ENCODE data around the gene APLNR.

The APLNR gene

GRCh38 chr11:57260937-57261783, 24.1 kb upstream of the APLNR start:
- no peak overlapping the region for H3K23ac ChIP-seq (ENCODE audit: low read length)
- no peak overlapping the region for H2AK5ac ChIP-seq (ENCODE audit: low read length)
- H3K56ac ChIP-seq (ENCODE audit: low read length), result no peak overlapping the region
- no peak overlapping the region for H3K4me2 ChIP-seq (ENCODE audit: low read length)
- DNase-seq, result no peak
- no peaks in the 10 kb centered on the region for H3K79me1 ChIP-seq (ENCODE audit: low read length)
- no peaks in the 10 kb centered on the region for H3K36me3 ChIP-seq (ENCODE audit: control insufficient read depth, insufficient read depth, low read length)
- no peak overlapping the region for H3K9ac ChIP-seq (ENCODE audit: low read length)
- no peak overlapping the region for H2BK15ac ChIP-seq (replicated peaks; ENCODE audit: low read depth)
- H4K5ac ChIP-seq (ENCODE audit: low read length), result no peak overlapping the region
- H4K8ac ChIP-seq (ENCODE audit: low read depth, low read length), result no peak overlapping the region
- no peak overlapping the region for H3K27ac ChIP-seq (ENCODE audit: low read depth, low read length)
- no peak overlapping the region for H3K4ac ChIP-seq (ENCODE audit: low read depth, low read length)
- no peak overlapping the region for H3K4me3 ChIP-seq (ENCODE audit: low read length)
- no peaks in the 10 kb centered on the region for H3K79me2 ChIP-seq (ENCODE audit: control insufficient read depth, insufficient read depth, low read length)
- no peaks in the 10 kb centered on the region for H3K4me1 ChIP-seq (ENCODE audit: control insufficient read depth, low read depth, low read length)
- no peak overlapping the region for H3K18ac ChIP-seq (ENCODE audit: low read length)
- 100% methylated on average over 2 of the region's 5 CpGs for WGBS (ENCODE audit: extremely low coverage, insufficient coverage, low lambda C conversion rate)
- no peaks in the 10 kb centered on the region for H3K27me3 ChIP-seq (ENCODE audit: insufficient read depth, low read length, poor library complexity)
- H2BK5ac ChIP-seq (ENCODE audit: low read length), result no peak overlapping the region
- H2BK120ac ChIP-seq (ENCODE audit: low read depth, low read length), result no peak overlapping the region

GRCh38 chr11:57256119-57256518, 19.1 kb upstream of the APLNR start:
- no peak overlapping the region for H3K18ac ChIP-seq (ENCODE audit: low read length)
- no peak overlapping the region for H3K4me3 ChIP-seq (ENCODE audit: low read length)
- H3K36me3 ChIP-seq (ENCODE audit: control insufficient read depth, insufficient read depth, low read length), result no peaks in the 10 kb centered on the region
- no peak overlapping the region for H3K4ac ChIP-seq (ENCODE audit: low read depth, low read length)
- no peak overlapping the region for H3K27ac ChIP-seq (ENCODE audit: low read depth, low read length)
- H3K4me2 ChIP-seq (ENCODE audit: low read length), result no peak overlapping the region
- H3K56ac ChIP-seq (ENCODE audit: low read length), result no peak overlapping the region
- H3K23ac ChIP-seq (ENCODE audit: low read length), result no peak overlapping the region
- H4K8ac ChIP-seq (ENCODE audit: low read depth, low read length), result no peak overlapping the region
- no peaks in the 10 kb centered on the region for H3K4me1 ChIP-seq (ENCODE audit: control insufficient read depth, low read depth, low read length)
- H2BK15ac ChIP-seq (replicated peaks; ENCODE audit: low read depth), result no peak overlapping the region
- H3K79me2 ChIP-seq (ENCODE audit: control insufficient read depth, insufficient read depth, low read length), result no peaks in the 10 kb centered on the region
- H3K27me3 ChIP-seq (ENCODE audit: insufficient read depth, low read length, poor library complexity), result no peaks in the 10 kb centered on the region
- no peak overlapping the region for H2BK5ac ChIP-seq (ENCODE audit: low read length)
- H4K5ac ChIP-seq (ENCODE audit: low read length), result no peak overlapping the region
- no peak overlapping the region for H2BK120ac ChIP-seq (ENCODE audit: low read depth, low read length)
- H3K9ac ChIP-seq (ENCODE audit: low read length), result no peak overlapping the region
- DNase-seq, result no peak
- no peaks in the 10 kb centered on the region for H3K79me1 ChIP-seq (ENCODE audit: low read length)
- H2AK5ac ChIP-seq (ENCODE audit: low read length), result no peak overlapping the region

- H2BK15ac ChIP-seq (replicated peaks; ENCODE audit: low read depth), result no peak overlapping the region
- H2BK120ac ChIP-seq (ENCODE audit: low read depth, low read length), result no peak overlapping the region
- H3K4me3 ChIP-seq (ENCODE audit: low read length), result no peak overlapping the region
- H3K4me1 ChIP-seq (ENCODE audit: control insufficient read depth, low read depth, low read length), result no peaks in the 10 kb centered on the region
- H3K9ac ChIP-seq (ENCODE audit: low read length), result no peak overlapping the region
- H3K36me3 ChIP-seq (ENCODE audit: control insufficient read depth, insufficient read depth, low read length), result no peaks in the 10 kb centered on the region
- H3K23ac ChIP-seq (ENCODE audit: low read length), result no peak overlapping the region
- no peak overlapping the region for H3K56ac ChIP-seq (ENCODE audit: low read length)
- no peak overlapping the region for H3K4me2 ChIP-seq (ENCODE audit: low read length)
- WGBS (ENCODE audit: extremely low coverage, insufficient coverage, low lambda C conversion rate), result no CpG with 5 or more reads among the region's 1 CpG
- no peak overlapping the region for H3K4ac ChIP-seq (ENCODE audit: low read depth, low read length)
- no peaks in the 10 kb centered on the region for H3K27me3 ChIP-seq (ENCODE audit: insufficient read depth, low read length, poor library complexity)
- no peak overlapping the region for H2BK5ac ChIP-seq (ENCODE audit: low read length)
- H4K8ac ChIP-seq (ENCODE audit: low read depth, low read length), result no peak overlapping the region
- H4K5ac ChIP-seq (ENCODE audit: low read length), result no peak overlapping the region
- H2AK5ac ChIP-seq (ENCODE audit: low read length), result no peak overlapping the region
- H3K27ac ChIP-seq (ENCODE audit: low read depth, low read length), result no peak overlapping the region
- no peaks in the 10 kb centered on the region for H3K79me2 ChIP-seq (ENCODE audit: control insufficient read depth, insufficient read depth, low read length)
- H3K79me1 ChIP-seq (ENCODE audit: low read length), result no peaks in the 10 kb centered on the region
- no peak overlapping the region for H3K18ac ChIP-seq (ENCODE audit: low read length)
- DNase-seq, result no peak
Observed at GRCh38 chr11:57255618-57256017, 18.6 kb upstream of the APLNR start.

- no peak overlapping the region for H2AK5ac ChIP-seq (ENCODE audit: low read length)
- no peak overlapping the region for H3K23ac ChIP-seq (ENCODE audit: low read length)
- no peak for DNase-seq
- no peak overlapping the region for H3K18ac ChIP-seq (ENCODE audit: low read length)
- H3K4me1 ChIP-seq (ENCODE audit: control insufficient read depth, low read depth, low read length), result no peaks in the 10 kb centered on the region
- no peak overlapping the region for H3K4me3 ChIP-seq (ENCODE audit: low read length)
- H3K79me1 ChIP-seq (ENCODE audit: low read length), result no peaks in the 10 kb centered on the region
- H3K27me3 ChIP-seq (ENCODE audit: insufficient read depth, low read length, poor library complexity), result no peaks in the 10 kb centered on the region
- no peaks in the 10 kb centered on the region for H3K79me2 ChIP-seq (ENCODE audit: control insufficient read depth, insufficient read depth, low read length)
- no peak overlapping the region for H3K56ac ChIP-seq (ENCODE audit: low read length)
- no peak overlapping the region for H2BK15ac ChIP-seq (replicated peaks; ENCODE audit: low read depth)
- no peak overlapping the region for H2BK120ac ChIP-seq (ENCODE audit: low read depth, low read length)
- H3K27ac ChIP-seq (ENCODE audit: low read depth, low read length), result no peak overlapping the region
- no peak overlapping the region for H3K4ac ChIP-seq (ENCODE audit: low read depth, low read length)
- H3K4me2 ChIP-seq (ENCODE audit: low read length), result no peak overlapping the region
- H3K36me3 ChIP-seq (ENCODE audit: control insufficient read depth, insufficient read depth, low read length), result no peaks in the 10 kb centered on the region
- H4K5ac ChIP-seq (ENCODE audit: low read length), result no peak overlapping the region
- H3K9ac ChIP-seq (ENCODE audit: low read length), result no peak overlapping the region
- no peak overlapping the region for H4K8ac ChIP-seq (ENCODE audit: low read depth, low read length)
- no peak overlapping the region for H2BK5ac ChIP-seq (ENCODE audit: low read length)
Observed at GRCh38 chr11:57254631-57255030, 17.6 kb upstream of the APLNR start.

- Histone ChIP-seq H3K27me3 (ENCODE audit: insufficient read depth, low read length, poor library complexity) (no peaks in the 10 kb centered on the region), H2BK15ac (replicated peaks; ENCODE audit: low read depth) (no peak overlapping the region), H4K5ac (ENCODE audit: low read length) (no peak overlapping the region), H3K79me1 (ENCODE audit: low read length) (no peaks in the 10 kb centered on the region), H4K8ac (ENCODE audit: low read depth, low read length) (no peak overlapping the region), H3K56ac (ENCODE audit: low read length) (no peak overlapping the region), H3K4me2 (ENCODE audit: low read length) (no peak overlapping the region), H3K23ac (ENCODE audit: low read length) (no peak overlapping the region), H3K27ac (ENCODE audit: low read depth, low read length) (no peak overlapping the region), H3K18ac (ENCODE audit: low read length) (no peak overlapping the region), H2BK120ac (ENCODE audit: low read depth, low read length) (no peak overlapping the region), H3K9ac (ENCODE audit: low read length) (no peak overlapping the region), H3K4me1 (ENCODE audit: control insufficient read depth, low read depth, low read length) (no peaks in the 10 kb centered on the region), H2BK5ac (ENCODE audit: low read length) (no peak overlapping the region), H2AK5ac (ENCODE audit: low read length) (no peak overlapping the region), H3K4me3 (ENCODE audit: low read length) (no peak overlapping the region), H3K36me3 (ENCODE audit: control insufficient read depth, insufficient read depth, low read length) (no peaks in the 10 kb centered on the region), H3K4ac (ENCODE audit: low read depth, low read length) (no peak overlapping the region), H3K79me2 (ENCODE audit: control insufficient read depth, insufficient read depth, low read length) (no peaks in the 10 kb centered on the region)
- no CpG with 5 or more reads among the region's 5 CpGs for WGBS (ENCODE audit: extremely low coverage, insufficient coverage, low lambda C conversion rate)
- DNase-seq, result no peak
Observed at GRCh38 chr11:57251491-57252104, 14.5 kb upstream of the APLNR start.

GRCh38 chr11:57251037-57251436, 14.0 kb upstream of the APLNR start:
- Histone ChIP-seq H3K36me3 (ENCODE audit: control insufficient read depth, insufficient read depth, low read length) (no peaks in the 10 kb centered on the region), H3K79me2 (ENCODE audit: control insufficient read depth, insufficient read depth, low read length) (no peaks in the 10 kb centered on the region), H3K18ac (ENCODE audit: low read length) (no peak overlapping the region), H3K9ac (ENCODE audit: low read length) (no peak overlapping the region), H3K4me2 (ENCODE audit: low read length) (no peak overlapping the region), H3K4me3 (ENCODE audit: low read length) (no peak overlapping the region), H3K27me3 (ENCODE audit: insufficient read depth, low read length, poor library complexity) (no peaks in the 10 kb centered on the region), H4K5ac (ENCODE audit: low read length) (no peak overlapping the region), H4K8ac (ENCODE audit: low read depth, low read length) (no peak overlapping the region), H3K23ac (ENCODE audit: low read length) (no peak overlapping the region), H3K4me1 (ENCODE audit: control insufficient read depth, low read depth, low read length) (no peaks in the 10 kb centered on the region), H3K56ac (ENCODE audit: low read length) (no peak overlapping the region), H3K4ac (ENCODE audit: low read depth, low read length) (no peak overlapping the region), H2AK5ac (ENCODE audit: low read length) (no peak overlapping the region), H2BK5ac (ENCODE audit: low read length) (no peak overlapping the region), H2BK120ac (ENCODE audit: low read depth, low read length) (no peak overlapping the region), H3K27ac (ENCODE audit: low read depth, low read length) (no peak overlapping the region), H2BK15ac (replicated peaks; ENCODE audit: low read depth) (no peak overlapping the region), H3K79me1 (ENCODE audit: low read length) (no peaks in the 10 kb centered on the region)
- no CpG with 5 or more reads among the region's 2 CpGs for WGBS (ENCODE audit: extremely low coverage, insufficient coverage, low lambda C conversion rate)
- no peak for DNase-seq

All from mesendoderm (in vitro differentiated cells).